ENCODE results near the gene PIGU.

DNA sequence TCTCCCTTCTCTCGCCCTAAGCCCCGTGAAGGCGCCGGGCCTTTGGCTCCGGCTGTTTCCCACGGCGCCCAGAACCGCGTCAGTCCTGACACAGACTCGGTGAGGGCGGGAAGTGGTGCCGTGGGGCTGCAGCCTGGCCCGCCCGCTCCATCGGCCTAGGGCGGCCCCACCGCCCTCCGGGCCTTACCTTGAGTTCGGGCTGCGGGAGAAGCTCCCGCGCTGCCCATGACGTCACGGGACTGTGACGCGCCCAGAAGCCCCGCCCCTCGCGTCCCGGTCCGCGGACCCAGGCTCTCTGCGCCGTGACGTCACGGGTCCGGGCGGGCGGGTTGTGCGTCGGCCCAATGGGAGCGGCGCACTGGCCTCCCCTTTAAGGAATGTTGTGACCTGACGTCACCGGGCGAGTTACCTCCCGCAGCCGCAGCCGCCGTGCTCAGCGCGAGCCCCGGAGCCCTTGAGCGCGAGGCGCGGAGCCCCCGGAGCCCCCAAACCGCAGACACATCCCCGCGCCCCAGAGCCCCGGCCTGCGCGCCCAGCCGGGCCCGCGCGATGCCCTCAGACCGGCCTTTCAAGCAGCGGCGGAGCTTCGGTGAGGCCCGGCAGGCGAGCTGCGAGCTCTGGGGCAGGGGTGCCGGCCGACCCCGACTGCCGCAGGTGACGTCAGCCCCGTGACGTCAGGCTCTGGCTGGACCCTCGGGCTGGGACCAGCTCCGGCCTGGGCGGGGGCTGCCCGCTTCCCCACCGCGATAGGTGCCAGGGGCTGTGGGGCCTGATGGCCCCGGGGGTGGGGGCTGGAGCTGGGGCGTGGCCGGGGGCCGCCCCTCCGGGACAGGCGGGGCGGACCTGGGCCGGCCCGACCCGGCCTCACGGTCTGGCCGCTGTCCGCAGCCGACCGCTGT is 118.3 kb downstream of the PIGU start, which contains the start of gene MAP1LC3A:
- TF ChIP-seq, protein P1, sequence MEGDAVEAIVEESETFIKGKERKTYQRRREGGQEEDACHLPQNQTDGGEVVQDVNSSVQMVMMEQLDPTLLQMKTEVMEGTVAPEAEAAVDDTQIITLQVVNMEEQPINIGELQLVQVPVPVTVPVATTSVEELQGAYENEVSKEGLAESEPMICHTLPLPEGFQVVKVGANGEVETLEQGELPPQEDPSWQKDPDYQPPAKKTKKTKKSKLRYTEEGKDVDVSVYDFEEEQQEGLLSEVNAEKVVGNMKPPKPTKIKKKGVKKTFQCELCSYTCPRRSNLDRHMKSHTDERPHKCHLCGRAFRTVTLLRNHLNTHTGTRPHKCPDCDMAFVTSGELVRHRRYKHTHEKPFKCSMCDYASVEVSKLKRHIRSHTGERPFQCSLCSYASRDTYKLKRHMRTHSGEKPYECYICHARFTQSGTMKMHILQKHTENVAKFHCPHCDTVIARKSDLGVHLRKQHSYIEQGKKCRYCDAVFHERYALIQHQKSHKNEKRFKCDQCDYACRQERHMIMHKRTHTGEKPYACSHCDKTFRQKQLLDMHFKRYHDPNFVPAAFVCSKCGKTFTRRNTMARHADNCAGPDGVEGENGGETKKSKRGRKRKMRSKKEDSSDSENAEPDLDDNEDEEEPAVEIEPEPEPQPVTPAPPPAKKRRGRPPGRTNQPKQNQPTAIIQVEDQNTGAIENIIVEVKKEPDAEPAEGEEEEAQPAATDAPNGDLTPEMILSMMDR (IDR thresholded peaks at IDR 0.05): no peak
- TF ChIP-seq ZFX (IDR thresholded peaks at IDR 0.05; ENCODE audit: borderline replicate concordance): no peak
